GM13976 (cell line): ENCODE data around the gene POLR2L.
A peak's percentile ranks its signal among the peaks of the same experiment; 100 is the strongest.

Source experiments
- DNase-seq: peaks from one replicate; pipeline ENCODE4 v3.0.0; 2012; ENCODE audit warnings: low spot score
- CTCF ChIP-seq: IDR thresholded peaks from 2 replicates; pipeline ENCODE4 v1.5.1; 2012; ENCODE audit warnings: borderline replicate concordance, mild to moderate bottlenecking; ENCODE audit not compliant: insufficient read depth; ENCODE audit errors: extremely low read depth, missing control alignments, control extremely low read depth
- in situ Hi-C: fragments of 300-500 bp; cut with MboI; formaldehyde crosslinking; loops from one replicate; pipeline ENCODE4 v1.12.0; 2022; ENCODE audit warnings: low sequenced_read_pairs, mixed read lengths, inconsistent platforms; ENCODE audit not compliant: unreplicated experiment

POLR2L gene

GRCh38 chr11:827146-827896 is 15.0 kb downstream of the POLR2L start:
- TF ChIP-seq CTCF = no peak
- in situ Hi-C loops = no loop called here
- peak; percentile 83 for DNase-seq

DNA sequence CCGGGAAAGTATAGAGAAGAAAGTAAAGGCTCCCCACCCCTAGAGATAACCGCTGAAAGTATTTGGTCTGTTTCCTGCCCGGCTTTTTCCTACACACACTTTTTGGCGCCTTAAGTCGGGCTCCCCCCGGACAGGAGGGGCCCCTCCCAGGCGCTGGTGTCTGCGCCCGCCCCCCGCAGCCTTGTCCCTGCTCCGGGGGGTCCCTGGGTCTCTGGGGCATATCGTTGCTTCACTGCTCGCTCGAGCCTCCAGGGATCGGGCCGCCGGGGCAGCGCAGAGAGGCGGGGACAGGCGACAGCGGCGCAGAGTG is 15.5 kb downstream of the POLR2L start:
- in situ Hi-C loops = no loop called here
- DNase-seq = no peak

GRCh38 chr11:826227-826621 is 16.1 kb downstream of the POLR2L start:
- in situ Hi-C loops = no loop called here
- no peak for DNase-seq
- TF ChIP-seq CTCF = no peak

More for the DNA sequence above, 15.5 kb downstream of the POLR2L start:
- TF ChIP-seq CTCF = no peak

DNA sequence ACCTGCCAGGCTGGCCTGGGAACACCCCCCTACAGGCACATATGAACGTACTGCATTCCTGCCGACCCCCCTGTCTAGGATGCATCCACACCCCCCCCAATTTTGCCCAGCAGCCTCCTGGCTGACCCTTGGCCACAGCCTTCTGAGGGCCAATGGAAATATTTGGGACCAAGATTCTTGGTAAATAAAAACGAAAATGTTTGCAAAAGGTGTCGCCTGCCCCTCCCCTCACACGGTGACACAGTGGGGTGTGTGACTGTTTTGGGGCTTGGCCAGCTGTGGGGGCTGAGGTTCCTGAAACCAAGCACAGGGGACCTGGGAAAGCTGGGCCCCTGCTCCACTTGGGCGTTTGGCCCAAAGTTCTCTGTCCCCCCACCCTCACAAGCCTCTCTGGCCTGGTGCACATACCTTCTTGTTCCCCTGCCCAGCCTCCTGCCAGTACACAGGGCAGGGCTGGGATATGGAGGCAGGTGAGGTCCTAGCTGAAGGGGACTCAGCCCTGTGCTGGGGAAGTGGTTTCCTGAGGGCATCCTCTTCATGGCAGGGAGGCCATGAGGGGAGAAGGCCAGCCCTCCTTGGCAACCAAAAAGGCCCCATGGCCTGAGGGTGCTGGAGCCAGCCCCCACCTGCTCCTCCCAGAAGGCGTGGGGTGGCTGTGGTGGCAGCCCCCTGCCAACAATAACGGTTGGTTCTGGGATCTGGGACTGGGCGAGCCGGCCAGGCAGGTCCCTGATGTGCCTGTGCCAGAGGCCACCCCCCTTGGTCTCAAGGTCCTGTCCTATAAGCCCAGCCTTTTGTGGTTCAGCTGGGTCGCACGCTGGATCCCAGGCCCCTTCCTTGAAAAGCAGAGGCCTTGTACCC is 16.7 kb downstream of the POLR2L start:
- in situ Hi-C loops = no loop called here
- no peak for DNase-seq
- TF ChIP-seq CTCF = no peak

- TF ChIP-seq CTCF = no peak
- DNase-seq = no peak
- in situ Hi-C loops = no loop called here
Observed at GRCh38 chr11:824942-825341, 17.4 kb downstream of the POLR2L start.

GRCh38 chr11:824292-824880 is 17.9 kb downstream of the POLR2L start:
- DNase-seq = no peak
- no peak for TF ChIP-seq CTCF
- in situ Hi-C loops = no loop called here
